DND-41 (cell line): ENCODE results near the gene TSPAN5.

Experiments used
- ATAC-seq: fragments of 200-7000 bp; cut with Tn5 transposase; 3 replicates; pipeline ENCODE4 v1.9.1; 2021; ENCODE audit warnings: low read depth; ENCODE audit not compliant: insufficient read depth
- DNase-seq: peaks from one replicate; pipeline ENCODE4 v3.0.0-alpha.2; 2020
- H2AFZ ChIP-seq: 2 replicates; pipeline ENCODE4 v1.6.0; 2012; ENCODE audit warnings: low read depth, low read length
- H3K27ac ChIP-seq: 2 replicates; pipeline ENCODE4 v1.5.1; 2012; ENCODE audit warnings: low read length, inconsistent platforms
- H3K27me3 ChIP-seq: fragments of 200-600 bp; sonication (generic); 2 replicates; pipeline ENCODE4 v1.6.0; 2012; ENCODE audit warnings: low read length, mild to moderate bottlenecking, inconsistent platforms; ENCODE audit not compliant: insufficient read depth, poor library complexity
- H3K36me3 ChIP-seq: 2 replicates; pipeline ENCODE4 v1.5.1; 2012; ENCODE audit warnings: low read length, inconsistent platforms; ENCODE audit not compliant: insufficient read depth
- H3K4me1 ChIP-seq: 2 replicates; pipeline ENCODE4 v1.5.1; 2012; ENCODE audit warnings: mild to moderate bottlenecking, low read length; ENCODE audit not compliant: insufficient read depth
- H3K4me2 ChIP-seq: 2 replicates; pipeline ENCODE4 v1.6.0; 2012; ENCODE audit warnings: mild to moderate bottlenecking, moderate library complexity, low read length, inconsistent platforms; ENCODE audit not compliant: insufficient read depth
- H3K4me3 ChIP-seq, 2 experiments: fragments of 200-600 bp in 1 of 2; shearing (Covaris generic) in 1 of 2; 2 replicates each; pipeline ENCODE4 v1.5.1; 2012 to 2016; ENCODE audit warnings: inconsistent platforms in 2 of 2, low read length in 2 of 2, mild to moderate bottlenecking in 2 of 2, low read depth in 1 of 2, moderate library complexity in 1 of 2
- H3K79me2 ChIP-seq: 2 replicates; pipeline ENCODE4 v1.6.0; 2012; ENCODE audit warnings: low read length, inconsistent platforms; ENCODE audit not compliant: insufficient read depth
- H3K9ac ChIP-seq: 2 replicates; pipeline ENCODE4 v1.6.0; 2012; ENCODE audit warnings: low read depth, mild to moderate bottlenecking, inconsistent platforms, low read length, moderate library complexity
- H3K9me3 ChIP-seq: 2 replicates; pipeline ENCODE4 v1.5.1; 2012; ENCODE audit warnings: low read length, moderate library complexity, mild to moderate bottlenecking, inconsistent platforms; ENCODE audit not compliant: insufficient read depth, severe bottlenecking
- H4K20me1 ChIP-seq: 2 replicates; pipeline ENCODE4 v1.6.0; 2012; ENCODE audit warnings: low read length; ENCODE audit not compliant: insufficient read depth
- CTCF ChIP-seq: IDR thresholded peaks from 2 replicates; pipeline ENCODE4 v1.5.1; 2012; ENCODE audit warnings: borderline replicate concordance, low read length, moderate library complexity, mild to moderate bottlenecking; ENCODE audit not compliant: poor library complexity, severe bottlenecking; ENCODE audit errors: extremely low read depth
- EZH2 ChIP-seq: IDR thresholded peaks from 3 replicates; pipeline ENCODE4 v1.6.1; 2012; ENCODE audit warnings: borderline replicate concordance, low read depth, mild to moderate bottlenecking, moderate library complexity, low read length, inconsistent platforms; ENCODE audit not compliant: severe bottlenecking

Gene TSPAN5

GRCh38 chr4:98620087-98620784 lies 38.2 kb downstream of the TSPAN5 start:
- TF ChIP-seq EZH2, result no peak
- no peak for TF ChIP-seq CTCF
- Histone ChIP-seq H4K20me1 (no peaks in the 10 kb centered on the region), H3K9ac (no peak overlapping the region), H3K4me1 (no peaks in the 10 kb centered on the region), H3K27me3 (no peaks in the 10 kb centered on the region), H3K4me2 (no peak overlapping the region), H3K27ac (no peak overlapping the region), H3K4me3 (no peak overlapping the region), H3K36me3 (no peaks in the 10 kb centered on the region), H3K79me2 (no peaks in the 10 kb centered on the region), H3K9me3 (no peaks in the 10 kb centered on the region), H2AFZ (peak overlapping the region; percentile 37; the same call in 1 of the 2 replicates)
- no peak for ATAC-seq
- no peak for DNase-seq

DNA sequence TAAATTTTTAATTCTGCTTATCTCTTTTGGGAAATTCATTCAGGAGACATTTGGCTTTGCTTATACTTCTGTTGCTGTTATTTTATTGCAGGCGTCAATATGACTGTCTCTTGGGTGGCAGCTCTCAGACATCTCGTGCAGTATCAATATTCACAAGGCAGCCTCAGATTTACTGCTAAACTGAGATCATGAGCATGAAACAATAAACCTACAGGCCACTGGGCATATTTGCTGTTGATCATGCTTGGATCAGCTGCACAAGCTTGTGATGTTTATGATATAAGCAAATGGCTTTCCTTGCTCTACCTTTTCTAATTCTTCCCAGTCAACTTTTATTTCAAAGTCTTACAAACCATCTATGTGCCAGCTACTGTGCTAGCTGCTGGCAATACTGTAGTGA lies 39.2 kb downstream of the TSPAN5 start:
- Histone ChIP-seq H2AFZ (no peak overlapping the region), H4K20me1 (no peaks in the 10 kb centered on the region), H3K9ac (no peak overlapping the region), H3K36me3 (no peaks in the 10 kb centered on the region), H3K79me2 (no peaks in the 10 kb centered on the region), H3K27me3 (no peaks in the 10 kb centered on the region), H3K4me1 (no peaks in the 10 kb centered on the region), H3K27ac (no peak overlapping the region), H3K4me2 (no peak overlapping the region), H3K9me3 (no peaks in the 10 kb centered on the region), H3K4me3 (no peak overlapping the region)
- DNase-seq, result no peak
- TF ChIP-seq EZH2 (no peak), CTCF (no peak)
- no peak for ATAC-seq

- DNase-seq, result no peak
- no peak overlapping the region for H3K9ac ChIP-seq
- no peak overlapping the region for H3K4me3 ChIP-seq
- H3K4me1 ChIP-seq, result no peaks in the 10 kb centered on the region
- TF ChIP-seq CTCF (no peak), EZH2 (no peak)
- no peaks in the 10 kb centered on the region for H4K20me1 ChIP-seq
- no peaks in the 10 kb centered on the region for H3K79me2 ChIP-seq
- H3K27me3 ChIP-seq, result no peaks in the 10 kb centered on the region
- no peak overlapping the region for H2AFZ ChIP-seq
- ATAC-seq, result no peak
- H3K36me3 ChIP-seq, result no peaks in the 10 kb centered on the region
- H3K4me2 ChIP-seq, result no peak overlapping the region
- no peak overlapping the region for H3K27ac ChIP-seq
- no peaks in the 10 kb centered on the region for H3K9me3 ChIP-seq
These were observed 39.7 kb downstream of the TSPAN5 start for GRCh38 chr4:98618680-98619079.
